KG1 (cell line): ENCODE results near the gene KAZALD1.
A peak's percentile ranks its signal among the peaks of the same experiment; 100 is the strongest.

Source experiments
- DNase-seq: peaks from one replicate; lab custom pipeline; 2025; lab: John Stamatoyannopoulos, UW

KAZALD1 gene

GRCh38 chr10:101061624-101062231 lies at the start of gene KAZALD1:
Gene KAZALD1 (plus strand): TSS chr10:101061989. CDS start chr10:101062593, 604 bp downstream.
- DNase-seq: no peak

GRCh38 chr10:101012525-101013364 lies 49.0 kb upstream of the KAZALD1 start:
- peak; percentile 74 for DNase-seq

DNA sequence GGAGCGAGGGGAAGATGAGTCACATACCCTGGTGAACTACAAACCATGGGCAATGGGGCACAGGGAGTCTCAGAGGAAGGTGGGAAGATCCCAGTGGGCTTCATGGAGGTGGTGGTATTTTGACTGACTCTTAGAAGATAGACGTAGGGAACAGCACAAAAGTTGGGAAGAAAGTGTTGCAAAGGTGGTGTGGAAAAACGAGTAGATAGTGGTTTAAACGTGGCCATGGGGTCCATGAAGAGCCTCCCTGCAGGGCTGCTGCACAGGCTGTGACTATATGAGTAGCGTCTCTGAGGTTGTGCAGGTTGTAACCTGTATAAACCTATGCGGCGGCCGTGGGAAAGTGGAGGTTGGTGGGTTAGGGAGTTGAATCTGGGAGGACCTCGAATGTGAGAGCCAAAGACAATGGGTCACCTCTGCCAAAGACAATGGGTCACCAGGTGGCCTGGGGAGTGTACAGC lies 48.4 kb upstream of the KAZALD1 start:
- DNase-seq: no peak

GRCh38 chr10:101014230-101014884 lies 47.4 kb upstream of the KAZALD1 start:
- peak; percentile 23 for DNase-seq

DNA sequence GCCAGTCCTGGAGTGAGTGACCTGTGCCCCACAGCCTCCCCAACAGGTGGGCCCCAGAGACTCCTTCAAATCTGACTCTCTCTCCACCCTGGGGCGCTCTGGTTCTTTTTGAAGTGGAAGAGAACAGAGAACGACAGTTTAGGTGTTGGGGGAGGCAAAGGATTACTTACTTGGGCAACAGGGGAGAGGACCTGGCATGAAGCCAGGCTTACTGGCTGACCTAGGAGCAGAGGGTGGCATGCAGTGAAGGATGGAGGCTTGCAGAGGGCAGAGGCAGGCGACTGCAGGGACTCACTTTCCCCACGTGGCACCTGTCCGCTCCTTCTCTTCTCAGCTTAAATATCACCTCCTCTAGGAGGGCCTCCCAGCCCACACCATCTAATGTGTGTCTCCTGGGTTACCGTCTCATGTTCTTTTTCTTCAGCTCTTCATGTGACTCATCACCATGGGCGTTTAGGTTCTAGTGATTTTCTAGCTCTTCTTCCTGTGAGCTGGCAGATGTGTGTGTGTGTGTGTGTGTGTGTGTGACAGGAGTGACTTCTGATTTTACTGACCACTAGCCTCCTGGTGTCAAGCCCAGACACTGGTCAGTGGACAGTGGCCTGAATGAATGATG lies 46.7 kb upstream of the KAZALD1 start:
- no peak for DNase-seq

- DNase-seq: no peak
These were observed 46.2 kb upstream of the KAZALD1 start for GRCh38 chr10:101015582-101015973.

DNA sequence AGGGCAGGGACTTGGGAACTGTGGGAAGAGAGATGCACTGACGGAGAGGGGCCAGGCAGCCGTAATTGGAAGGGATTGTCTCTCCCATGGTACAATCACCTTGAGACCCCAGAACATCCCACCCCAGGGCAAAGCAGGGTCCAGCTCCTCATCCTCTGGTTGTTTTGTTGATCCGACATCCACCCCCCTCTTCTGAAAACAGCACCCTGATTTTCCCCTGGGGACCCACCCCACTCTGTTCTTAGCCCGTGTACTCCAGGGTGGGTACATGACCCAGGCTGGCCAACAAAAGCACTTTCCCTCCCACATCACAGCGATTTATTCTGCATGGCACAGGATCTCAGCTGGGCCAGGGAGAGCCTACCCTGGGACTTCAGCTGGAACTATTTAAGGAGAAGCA lies 45.0 kb upstream of the KAZALD1 start:
- no peak for DNase-seq

GRCh38 chr10:101018118-101018599 lies 43.6 kb upstream of the KAZALD1 start:
- DNase-seq: no peak

- DNase-seq: peak; percentile 60
These were observed 43.0 kb upstream of the KAZALD1 start for GRCh38 chr10:101018600-101019439.

DNA sequence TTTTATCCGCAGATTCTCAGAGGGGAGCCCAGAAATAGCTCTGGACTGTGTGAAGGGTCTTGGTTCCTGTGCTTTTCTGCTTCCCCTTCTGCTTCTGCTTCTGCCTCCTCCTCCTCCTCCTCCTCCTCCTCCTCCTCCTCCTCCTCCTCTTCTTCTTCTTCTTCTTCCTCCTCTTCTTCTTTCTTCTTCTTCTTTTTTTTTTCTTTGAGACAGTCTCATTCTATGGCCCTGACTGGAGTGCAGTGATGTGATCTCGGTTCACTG lies 42.4 kb upstream of the KAZALD1 start:
- no peak for DNase-seq

GRCh38 chr10:101020427-101021075 lies 41.2 kb upstream of the KAZALD1 start:
- DNase-seq: no peak

GRCh38 chr10:101021239-101021638 lies 40.5 kb upstream of the KAZALD1 start:
- no peak for DNase-seq

DNA sequence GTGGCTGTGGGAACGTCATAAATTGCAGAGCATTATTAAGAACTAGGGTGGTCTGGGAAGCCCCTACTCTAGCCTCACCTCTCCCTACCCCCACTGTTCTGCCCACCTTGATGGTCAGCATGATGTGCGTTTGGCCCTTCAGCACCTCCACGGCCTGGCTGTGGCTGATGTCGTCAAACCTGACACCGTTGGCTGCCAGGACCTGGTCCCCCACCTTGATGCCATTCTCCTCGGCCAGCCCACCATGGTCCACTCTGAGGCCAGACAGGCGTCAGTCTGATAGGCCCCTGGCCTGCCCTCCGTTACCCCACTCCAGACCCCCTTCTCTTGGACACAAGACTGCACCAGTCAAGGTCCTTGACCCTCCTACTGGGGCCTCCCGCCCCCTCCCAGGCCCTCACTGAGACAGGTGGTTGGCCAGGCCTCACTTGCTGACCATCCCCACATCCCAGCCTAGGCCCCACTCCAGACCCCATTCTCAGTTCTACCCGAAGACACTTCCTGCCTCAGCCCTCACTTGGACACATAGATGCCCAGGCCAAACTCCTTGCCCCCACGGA lies 40.0 kb upstream of the KAZALD1 start:
- no peak for DNase-seq

DNA sequence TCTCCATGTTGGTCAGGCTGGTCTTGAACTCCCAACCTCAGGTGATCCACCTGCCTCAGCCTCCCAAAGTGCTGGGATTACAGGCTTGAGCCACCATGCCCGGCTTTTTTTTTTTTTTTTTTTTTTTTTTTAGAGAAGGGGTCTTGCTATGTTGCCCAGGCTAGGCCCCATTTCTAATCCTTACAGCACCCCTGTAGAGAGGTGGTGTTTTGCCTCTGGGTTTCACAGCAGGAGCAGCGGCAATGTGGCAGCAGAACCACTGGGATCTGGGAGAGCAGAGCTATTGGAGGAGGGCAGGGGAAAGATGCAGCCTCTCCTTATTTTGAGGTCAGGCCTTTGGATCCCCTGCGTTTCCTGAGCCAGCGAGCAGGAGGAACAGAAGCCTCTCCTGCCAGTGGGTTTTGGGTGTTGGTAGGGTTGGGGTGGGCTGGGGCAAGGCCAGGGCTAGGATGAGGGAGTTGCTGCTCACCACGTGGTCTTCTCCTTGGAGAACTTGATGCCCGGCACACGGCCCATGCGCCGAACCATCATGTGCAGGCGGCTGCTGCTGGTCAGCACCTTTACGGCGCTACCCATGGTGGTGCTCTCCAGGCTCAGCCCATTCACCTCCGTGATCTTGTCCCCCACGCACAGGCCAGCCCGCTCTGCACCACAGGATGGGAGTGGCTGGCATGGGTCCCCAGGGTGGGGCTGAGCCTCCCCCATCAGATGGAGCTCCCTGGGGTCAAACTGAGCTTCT lies 38.7 kb upstream of the KAZALD1 start:
- no peak for DNase-seq

DNA sequence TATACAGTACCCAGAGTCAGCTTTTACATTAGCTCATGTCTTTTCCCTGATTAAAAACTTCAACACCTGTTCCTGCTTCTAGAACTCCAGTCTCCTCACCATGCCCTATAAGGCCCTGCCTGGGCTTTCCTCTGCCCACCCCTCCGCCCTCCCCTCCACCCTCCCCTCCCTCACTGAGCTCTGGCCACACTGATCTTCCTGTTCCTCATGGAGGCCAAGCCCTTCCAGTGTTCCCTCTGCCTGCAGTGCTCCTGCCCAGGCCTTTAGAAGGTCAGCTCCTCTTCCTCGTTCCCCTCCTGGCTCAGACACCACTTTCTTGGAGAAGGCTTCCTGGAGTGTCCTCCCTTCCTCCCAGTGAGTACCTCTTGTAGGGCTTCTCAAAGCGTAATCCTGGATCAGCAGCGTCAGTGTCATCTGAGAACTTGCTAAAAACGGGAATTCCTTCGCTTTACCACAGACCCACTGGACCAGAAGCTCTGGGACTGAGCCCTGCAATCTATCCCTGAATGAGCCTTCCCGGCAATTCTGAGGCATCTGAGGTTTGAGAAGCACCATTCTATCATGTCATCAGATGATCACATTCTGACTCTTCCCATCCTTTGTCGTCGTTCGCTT lies 34.6 kb upstream of the KAZALD1 start:
- DNase-seq: no peak

DNA sequence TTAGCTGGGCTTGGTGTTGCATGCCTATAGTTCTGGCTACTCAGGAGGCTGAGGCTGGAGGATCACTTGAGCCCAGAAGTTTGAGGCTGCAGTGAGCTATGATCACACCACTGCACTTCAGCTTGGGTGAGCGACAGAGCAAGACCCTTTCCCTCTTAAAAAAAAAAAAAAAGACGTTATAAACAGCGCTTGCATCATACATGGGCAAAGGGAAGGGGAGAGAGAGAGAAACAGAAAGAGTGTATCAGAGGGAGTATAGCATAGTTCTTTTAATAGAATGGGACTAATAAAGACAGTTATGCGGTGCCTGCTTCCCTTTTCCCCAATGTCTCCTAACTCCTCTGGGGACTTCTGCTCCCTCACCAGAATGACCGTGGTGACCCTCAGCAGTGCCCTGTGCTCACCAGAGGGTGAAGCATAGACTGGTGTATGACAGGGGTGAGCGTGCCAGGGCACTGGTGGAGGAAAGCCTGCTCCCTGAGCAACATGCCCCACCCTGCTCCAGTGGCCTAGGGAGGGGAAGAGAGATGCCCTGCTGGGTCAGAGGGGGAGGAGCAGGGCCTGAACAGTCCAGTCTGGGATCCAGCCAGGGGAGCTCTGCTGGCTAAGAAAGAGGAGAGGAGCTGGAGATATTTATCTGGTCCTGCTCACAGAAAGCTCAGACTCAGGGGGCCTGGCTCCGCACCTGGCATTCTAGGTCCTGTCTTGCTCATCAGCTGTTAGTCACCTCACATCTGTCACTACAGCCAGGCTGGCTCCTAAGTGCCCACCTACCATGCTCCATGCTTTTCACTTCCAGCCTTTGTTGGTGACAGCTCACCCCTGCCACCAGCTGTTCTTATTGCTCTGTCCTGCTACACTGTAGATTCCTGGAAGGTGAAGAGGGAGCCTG lies 33.1 kb upstream of the KAZALD1 start:
- DNase-seq: no peak

DNA sequence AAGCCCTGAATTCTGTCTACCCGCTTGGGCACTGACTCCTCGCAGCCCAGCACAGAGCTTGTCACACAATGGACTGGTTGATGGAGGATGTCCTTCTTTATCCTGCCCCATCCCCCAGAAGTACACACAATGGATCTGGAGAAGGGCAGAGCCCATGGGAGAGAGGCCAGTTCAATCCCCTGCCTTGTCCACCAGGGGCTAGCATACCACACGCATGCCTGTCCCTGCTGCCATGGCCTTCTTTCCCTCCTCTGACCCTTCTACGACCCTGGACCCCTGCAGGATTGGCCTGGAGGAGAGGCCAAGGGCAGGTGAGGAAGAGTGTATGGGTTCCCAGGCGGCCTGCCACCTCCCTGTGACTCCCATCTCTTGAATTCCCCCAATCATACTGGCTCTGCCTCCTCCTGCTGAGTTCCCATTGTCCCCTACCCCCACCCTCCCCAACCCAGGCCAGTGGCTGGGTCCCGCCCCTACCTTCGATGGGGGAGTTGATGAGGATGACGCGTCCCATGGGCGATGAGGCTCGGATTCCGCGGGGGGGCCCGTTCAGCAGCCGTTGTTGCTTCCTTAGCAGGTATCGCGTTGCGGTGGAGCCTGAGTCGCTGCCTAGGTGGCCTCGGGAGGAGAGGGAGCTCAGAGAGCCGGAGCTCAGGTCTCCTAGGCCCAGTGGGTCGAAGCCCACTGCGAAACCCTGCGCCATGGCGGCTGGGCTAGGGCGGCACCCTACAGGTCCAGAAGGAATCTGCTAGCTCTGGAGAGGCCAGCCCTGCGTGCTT lies 32.1 kb upstream of the KAZALD1 start:
- no peak for DNase-seq
